B cell (primary cell): ENCODE results near the gene RNF187. TPM values are rescaled to one million over a fixed set of nuclear protein-coding genes. Genes with fewer than 3 reads are reported as not detected.

Experiments
- ATAC-seq: fragments of 200-7000 bp; cut with Tn5 transposase; one replicate; pipeline ENCODE4 v1.10.0; 2021; ENCODE audit warnings: low read depth, mild to moderate bottlenecking, moderate number of reproducible peaks, moderate library complexity
- CTCF ChIA-PET: fragments of 350-600 bp; sonication (Branson Sonifier 250); formaldehyde crosslinking; loops from one replicate; lab custom pipeline; 2021; ENCODE audit warnings: antibody characterized with exemption, inconsistent platforms; lab: Charles Lee
- POLR2A ChIA-PET: fragments of 350-600 bp; sonication (Branson Sonifier 250); formaldehyde crosslinking; loops from one replicate; lab custom pipeline; 2021; ENCODE audit warnings: antibody characterized with exemption; lab: Charles Lee
- DNase-seq: peaks from one replicate; pipeline ENCODE4 v3.0.0; 2013
- H2AFZ ChIP-seq: 2 replicates; pipeline ENCODE4 v1.6.1; 2012; ENCODE audit warnings: mild to moderate bottlenecking, low read depth, low read length; ENCODE audit not compliant: insufficient read depth, poor library complexity, severe bottlenecking
- H3K27ac ChIP-seq, 2 donors: 1 replicate in 1 of 2; 2 replicates in 1 of 2; pipeline ENCODE4 v1.5.1; 2012 to 2013; ENCODE audit warnings: low read length in 2 of 2, mild to moderate bottlenecking in 2 of 2, moderate library complexity in 1 of 2
- H3K27me3 ChIP-seq, 4 experiments: fragments of 200-600 bp in 1 of 4; sonication (generic) in 1 of 4; replicated peaks in 1 of 4; 1 replicate in 2 of 4; 2 replicates in 2 of 4; pipeline versions ENCODE4 v1.6.1 to v1.7.0; 2013 to 2016; ENCODE audit warnings: low read length in 3 of 4, mild to moderate bottlenecking in 2 of 4, mixed read lengths in 1 of 4, moderate library complexity in 1 of 4; ENCODE audit not compliant: insufficient read depth in 4 of 4, control insufficient read depth in 3 of 4; ENCODE audit errors: control extremely low read depth in 1 of 4
- H3K36me3 ChIP-seq, 2 experiments: replicated peaks in 1 of 2; 1 replicate in 1 of 2; 2 replicates in 1 of 2; pipeline versions ENCODE4 v1.6.1 to v1.7.1; 2013; ENCODE audit warnings: low read length in 1 of 2; ENCODE audit not compliant: insufficient read depth in 2 of 2, control insufficient read depth in 1 of 2; ENCODE audit errors: control extremely low read depth in 1 of 2, extremely low read depth in 1 of 2
- H3K4me1 ChIP-seq, 2 donors: fragments of 200-600 bp in 1 of 2; sonication (generic) in 1 of 2; 1 replicate in 1 of 2; 2 replicates in 1 of 2; pipeline versions ENCODE4 v1.5.1 to v1.6.1; 2013 to 2017; ENCODE audit warnings: low read length in 2 of 2; ENCODE audit not compliant: control insufficient read depth in 2 of 2, insufficient read depth in 2 of 2
- H3K4me2 ChIP-seq: replicated peaks from 2 replicates; pipeline ENCODE3; 2012; ENCODE audit warnings: mild to moderate bottlenecking, low read depth, low read length; ENCODE audit not compliant: poor library complexity, severe bottlenecking
- H3K4me3 ChIP-seq, 5 experiments: fragments of 200-600 bp in 1 of 5; sonication (generic) in 1 of 5; 1 replicate in 3 of 5; 2 replicates in 2 of 5; pipeline versions ENCODE4 v1.5.1 to v1.7.0; 2011 to 2016; ENCODE audit warnings: low read length in 4 of 5, mild to moderate bottlenecking in 4 of 5, low read depth in 2 of 5, control low read depth in 1 of 5, moderate library complexity in 1 of 5; ENCODE audit not compliant: insufficient read depth in 1 of 5; ENCODE audit errors: control extremely low read depth in 1 of 5, extremely low read depth in 1 of 5
- H3K79me2 ChIP-seq: fragments of 200-600 bp; sonication (generic); one replicate; pipeline ENCODE4 v1.6.0; 2016; ENCODE audit warnings: low read length; ENCODE audit not compliant: control insufficient read depth, insufficient read depth
- H3K9ac ChIP-seq: fragments of 200-600 bp; sonication (generic); 2 replicates; pipeline ENCODE4 v1.6.1; 2017; ENCODE audit warnings: mild to moderate bottlenecking, low read length, moderate library complexity
- H3K9me3 ChIP-seq, 3 donors: one replicate each; pipeline versions ENCODE4 v1.6.1 to v1.7.1; 2013; ENCODE audit warnings: low read length in 2 of 3; ENCODE audit not compliant: control insufficient read depth in 2 of 3, insufficient read depth in 1 of 3; ENCODE audit errors: control extremely low read depth in 1 of 3
- H4K20me1 ChIP-seq: 2 replicates; pipeline ENCODE4 v1.6.0; 2012; ENCODE audit warnings: mild to moderate bottlenecking, low read length; ENCODE audit not compliant: insufficient read depth, control insufficient read depth, poor library complexity, severe bottlenecking
- H3K27ac Mint-ChIP-seq: one replicate; pipeline ENCODE4 v1.8.0; 2021; ENCODE audit warnings: mixed read lengths
- H3K27me3 Mint-ChIP-seq: one replicate; pipeline ENCODE4 v1.8.0; 2021; ENCODE audit warnings: mixed read lengths
- H3K4me1 Mint-ChIP-seq: one replicate; pipeline ENCODE4 v1.8.0; 2021; ENCODE audit warnings: mixed read lengths
- H3K4me3 Mint-ChIP-seq: one replicate; pipeline ENCODE4 v1.8.0; 2021; ENCODE audit warnings: mixed read lengths
- H3K9me3 Mint-ChIP-seq: one replicate; pipeline ENCODE4 v1.8.0; 2022; ENCODE audit warnings: mixed read lengths; ENCODE audit not compliant: insufficient read depth
- CTCF ChIP-seq: fragments of 200-600 bp; IDR thresholded peaks from one replicate; pipeline ENCODE4 v1.8.0; 2022; ENCODE audit warnings: antibody characterized with exemption, mild to moderate bottlenecking
- EZH2 ChIP-seq: IDR thresholded peaks from 2 replicates; pipeline ENCODE4 v1.6.1; 2012; ENCODE audit warnings: borderline replicate concordance, low read depth, mild to moderate bottlenecking, moderate library complexity, low read length; ENCODE audit not compliant: insufficient read depth, poor library complexity, severe bottlenecking
- WGBS: methylation state at CpG from one replicate; pipeline ENCODE4 v1.1.5; 2013; ENCODE audit warnings: missing lambda C conversion rate; ENCODE audit not compliant: insufficient coverage; 5-methylcytosine and 5-hydroxymethylcytosine counted together
- intact Hi-C: fragments of 100-400 bp; cut with micrococcal nuclease; formaldehyde crosslinking; loops from one replicate; pipeline ENCODE4 v1.10.0; 2022
- polyA plus RNA-seq: library from polyadenylated mRNA; depleted of rRNA; stranded (reverse); fragments of >200 nt; gene quantifications from 2 replicates; pipeline ENCODE4 v1.2.3, GENCODE V29; 2012
- total RNA-seq, 2 donors: library from RNA; stranded (reverse); fragments of 120-200 nt in 1 of 2; gene quantifications; 1 replicate in 1 of 2; 2 replicates in 1 of 2; pipeline versions ENCODE4 v1.2.3 to v1.2.4, GENCODE V29; 2013 to 2022

RNF187 gene
- total and polyA plus RNA-seq, 2 donors (not counting 1 experiment from before 2014, with no cell fraction given), result 25.5 to 67.3 TPM

DNA sequence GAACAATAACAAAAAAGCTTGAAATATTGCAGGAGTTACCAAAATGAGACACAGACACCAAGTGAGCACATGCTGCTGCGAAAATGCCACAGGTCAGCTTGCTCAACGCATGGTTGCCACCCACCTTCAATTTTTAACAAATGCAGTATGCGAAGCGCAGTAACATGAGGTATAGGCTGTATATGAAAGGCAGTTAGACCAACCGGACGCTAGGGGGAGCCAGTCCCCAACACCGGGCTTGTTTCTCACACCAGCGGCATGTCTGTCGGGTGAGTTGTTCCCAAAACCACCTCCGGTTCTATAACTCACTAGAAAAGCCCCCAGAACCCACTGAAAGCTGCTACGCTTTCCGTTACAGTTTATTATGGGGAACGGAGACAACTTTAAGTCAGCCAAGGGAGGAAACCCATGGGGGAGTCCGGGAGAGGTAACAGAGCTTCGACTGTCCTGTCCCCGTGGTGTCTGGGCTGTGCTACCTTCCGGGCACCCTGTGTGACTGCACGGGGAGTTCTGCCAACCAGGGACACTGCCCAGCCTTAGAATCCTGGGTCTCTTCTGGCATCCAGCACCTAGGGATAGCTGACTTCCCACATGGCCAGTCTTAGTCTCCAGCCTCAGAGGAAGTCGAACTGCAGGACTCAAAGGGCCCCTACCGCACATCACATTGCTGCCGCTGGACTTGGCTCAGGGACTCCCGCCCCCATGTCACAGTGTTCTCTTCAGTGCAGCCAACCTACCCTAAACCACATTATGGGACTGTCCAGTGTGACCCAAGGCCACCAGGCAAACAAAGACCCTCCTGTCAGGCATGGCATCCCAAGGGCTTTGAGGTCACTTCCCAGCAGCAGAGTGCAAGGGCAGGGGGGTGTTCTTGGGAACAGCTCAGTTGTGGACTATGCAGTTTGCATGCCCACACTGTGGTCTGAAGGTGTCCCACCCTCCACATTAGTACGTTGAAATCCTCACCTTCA lies 14.0 kb downstream of the RNF187 start:
- Mint-ChIP-seq H3K4me3 (peak overlapping the region; percentile 83), H3K27ac (peak overlapping the region; percentile 86), H3K27me3 (peaks cover 6% of the 10 kb centered on the region), H3K9me3 (no peaks in the 10 kb centered on the region), H3K4me1 (peaks cover 20% of the 10 kb centered on the region)
- Histone ChIP-seq H3K27me3 (peaks cover 0 to 3% (median 0%) of the 10 kb centered on the region in 4 experiments), H3K4me2 (peak overlapping the region; percentile 77), H3K9ac (peak overlapping the region; percentile 56), H3K79me2 (no peaks in the 10 kb centered on the region), H3K4me3 (peak overlapping the region in 4 of 5 experiments; percentile 26 to 51 (median 47)), H3K4me1 (peaks cover 20% of the 10 kb centered on the region in 2 donors), H2AFZ (peak overlapping the region; percentile 73), H3K27ac (peak overlapping the region; percentile 51 to 54), H3K36me3 (peaks cover 0 to 8% of the 10 kb centered on the region in 2 experiments), H4K20me1 (peaks cover 5% of the 10 kb centered on the region), H3K9me3 (no peaks in the 10 kb centered on the region)
- peak; percentile 94 for ATAC-seq
- peak; percentile 90 for DNase-seq
- POLR2A ChIA-PET, result interaction anchor here (2.6 kb wide), 1 partner anchor 15 kb away, joined by 7 read pairs; the partner anchor contains the start of gene RNF187
- CTCF ChIA-PET, result interaction anchor here (0.7 to 3.0 kb wide), 20 partner anchors 8 to 729 kb away, joined by 3 to 29 read pairs (median 4); partner anchors contain the start of genes GUK1 and RNF187
- intact Hi-C loops, result loop anchor here (1.0 to 5.0 kb wide), 8 partner anchors 14 to 731 kb away; partner anchors contain the start of gene TRIM11
- 38% methylated on average over 10 of the region's 23 CpGs for WGBS
- TF ChIP-seq CTCF (peak; percentile 91), EZH2 (no peak)
